HG02938 (cell line): ENCODE results near the gene AQP12A.
"Not testable (repeated sequence)": the region's sequence is repeated elsewhere in the genome, so short reads cannot be mapped to it uniquely, and the experiment has no call there.

Source experiments
- ATAC-seq: cut with Tn5 transposase; IDR thresholded peaks from one replicate; pipeline ENCODE4 v1.9.1; 2021; ENCODE audit warnings: mild to moderate bottlenecking, moderate library complexity; ENCODE audit not compliant: unreplicated experiment

Gene AQP12A

GRCh38 chr2:240659883-240660282, 31.8 kb upstream of the AQP12A start:
- not testable (repeated sequence) for ATAC-seq

- no peak for ATAC-seq
Measured at GRCh38 chr2:240662681-240663080, 29.0 kb upstream of the AQP12A start.

GRCh38 chr2:240663546-240664190, 28.0 kb upstream of the AQP12A start:
- ATAC-seq = no peak

- ATAC-seq = no peak
Measured at GRCh38 chr2:240664622-240665021, 27.0 kb upstream of the AQP12A start.

- no peak for ATAC-seq
Measured at GRCh38 chr2:240670402-240670801, 21.3 kb upstream of the AQP12A start.

GRCh38 chr2:240670950-240671349, 20.7 kb upstream of the AQP12A start:
- ATAC-seq = no peak

GRCh38 chr2:240672076-240672700, 19.5 kb upstream of the AQP12A start:
- no peak for ATAC-seq

GRCh38 chr2:240672701-240673190, 18.9 kb upstream of the AQP12A start:
- ATAC-seq = no peak

- not testable (repeated sequence) for ATAC-seq
Measured at GRCh38 chr2:240674461-240675184, 17.0 kb upstream of the AQP12A start.

- ATAC-seq = not testable (repeated sequence)
Measured at GRCh38 chr2:240675345-240675744, 16.3 kb upstream of the AQP12A start.

GRCh38 chr2:240678043-240678442, 13.6 kb upstream of the AQP12A start:
- not testable (repeated sequence) for ATAC-seq

GRCh38 chr2:240678909-240679308, 12.8 kb upstream of the AQP12A start:
- not testable (repeated sequence) for ATAC-seq

GRCh38 chr2:240680185-240680584, 11.5 kb upstream of the AQP12A start:
- ATAC-seq = not testable (repeated sequence)

GRCh38 chr2:240682431-240683224, 9.0 kb upstream of the AQP12A start, which contains the start of gene AQP12B:
Gene AQP12B, minus strand, starts transcription at chr2:240682885. Its CDS starts 48 bp downstream, at chr2:240682837.
- not testable (repeated sequence) for ATAC-seq

- ATAC-seq = not testable (repeated sequence)
Measured at GRCh38 chr2:240683329-240683979, 8.2 kb upstream of the AQP12A start.

GRCh38 chr2:240683980-240684728, 7.5 kb upstream of the AQP12A start:
- ATAC-seq = not testable (repeated sequence)

GRCh38 chr2:240685771-240686371, 5.8 kb upstream of the AQP12A start:
- ATAC-seq = no peak

GRCh38 chr2:240686460-240686859, 5.2 kb upstream of the AQP12A start:
- no peak for ATAC-seq

GRCh38 chr2:240687045-240687740, 4.5 kb upstream of the AQP12A start:
- ATAC-seq = no peak
